Parathyroid adenoma (tissue), 2 donors: Measurements from ENCODE around the gene TECR.

ENCODE experiments used
- H2AFZ ChIP-seq: fragments of 300-600 bp; sonication (generic); one replicate; pipeline ENCODE4 v1.7.0; 2017; ENCODE audit warnings: antibody characterized with exemption, mild to moderate bottlenecking
- H3K27ac ChIP-seq: fragments of 300-600 bp; sonication (generic); one replicate; pipeline ENCODE4 v1.7.0; 2017
- H3K27me3 ChIP-seq: fragments of 300-600 bp; sonication (generic); one replicate; pipeline ENCODE4 v1.7.0; 2017; ENCODE audit warnings: low read length; ENCODE audit not compliant: control insufficient read depth, insufficient read depth
- H3K36me3 ChIP-seq: fragments of 300-600 bp; sonication (generic); one replicate; pipeline ENCODE4 v1.7.0; 2017; ENCODE audit warnings: low read length; ENCODE audit not compliant: control insufficient read depth, insufficient read depth
- H3K4me1 ChIP-seq: fragments of 300-600 bp; sonication (generic); one replicate; pipeline ENCODE4 v1.7.0; 2017; ENCODE audit warnings: control low read depth
- H3K4me2 ChIP-seq: fragments of 300-600 bp; sonication (generic); one replicate; pipeline ENCODE4 v1.7.0; 2017; ENCODE audit warnings: low read length
- H3K4me3 ChIP-seq: fragments of 300-600 bp; sonication (generic); one replicate; pipeline ENCODE4 v1.7.0; 2017; ENCODE audit warnings: low read depth, low read length
- H3K79me2 ChIP-seq: fragments of 300-600 bp; sonication (generic); one replicate; pipeline ENCODE4 v1.7.0; 2017; ENCODE audit warnings: control low read depth
- H3K9ac ChIP-seq: fragments of 300-600 bp; sonication (generic); one replicate; pipeline ENCODE4 v1.7.0; 2017; ENCODE audit warnings: mild to moderate bottlenecking
- H3K9me3 ChIP-seq: fragments of 300-600 bp; sonication (generic); one replicate; pipeline ENCODE4 v1.7.0; 2017; ENCODE audit warnings: low read length; ENCODE audit not compliant: control insufficient read depth
- CTCF ChIP-seq: fragments of 300-600 bp; sonication (generic); IDR thresholded peaks from one replicate; pipeline ENCODE4 v1.7.0; 2017; ENCODE audit warnings: antibody characterized with exemption, mild to moderate bottlenecking
- donor health status: primary hyperparathyroidism.

Gene TECR

GRCh38 chr19:14510311-14511228, 18.8 kb upstream of the TECR start:
- Histone ChIP-seq H3K4me1 (peaks cover 9% of the 10 kb centered on the region), H3K4me2 (no peak overlapping the region), H2AFZ (no peak overlapping the region), H3K79me2 (peaks cover 2% of the 10 kb centered on the region), H3K27ac (no peak overlapping the region), H3K9ac (no peak overlapping the region), H3K27me3 (no peaks in the 10 kb centered on the region), H3K4me3 (no peak overlapping the region), H3K9me3 (no peaks in the 10 kb centered on the region), H3K36me3 (no peaks in the 10 kb centered on the region)
- TF ChIP-seq CTCF, result no peak

DNA sequence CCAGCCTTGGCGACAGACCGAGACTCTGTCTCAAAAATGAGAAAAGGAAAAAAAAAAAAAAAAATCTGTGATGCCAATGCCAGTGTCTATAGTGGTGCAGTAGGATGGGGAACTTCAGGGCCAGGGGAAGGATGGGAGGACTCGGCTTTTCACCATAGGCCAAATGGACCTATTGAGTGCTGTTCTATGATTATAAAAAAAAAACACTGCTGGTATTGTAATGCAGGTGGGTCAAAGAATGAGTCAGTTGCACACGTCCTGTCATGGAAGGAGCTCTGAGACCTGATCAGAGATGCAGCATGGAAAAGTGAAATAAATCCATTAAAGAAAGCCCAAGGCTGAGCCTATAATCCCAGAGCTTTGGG, 18.2 kb upstream of the TECR start:
- Histone ChIP-seq H2AFZ (no peak overlapping the region), H3K9me3 (no peaks in the 10 kb centered on the region), H3K36me3 (no peaks in the 10 kb centered on the region), H3K27ac (no peak overlapping the region), H3K79me2 (peaks cover 6% of the 10 kb centered on the region), H3K4me1 (peaks cover 15% of the 10 kb centered on the region), H3K4me2 (no peak overlapping the region), H3K4me3 (no peak overlapping the region), H3K9ac (no peak overlapping the region), H3K27me3 (no peaks in the 10 kb centered on the region)
- no peak for TF ChIP-seq CTCF

GRCh38 chr19:14512406-14512961, 16.9 kb upstream of the TECR start:
- H2AFZ ChIP-seq, result no peak overlapping the region
- H3K4me1 ChIP-seq, result peaks cover 20% of the 10 kb centered on the region
- no peak overlapping the region for H3K9ac ChIP-seq
- peaks cover 14% of the 10 kb centered on the region for H3K79me2 ChIP-seq
- H3K36me3 ChIP-seq, result no peaks in the 10 kb centered on the region
- H3K4me3 ChIP-seq, result no peak overlapping the region
- H3K4me2 ChIP-seq, result no peak overlapping the region
- no peak for TF ChIP-seq CTCF
- no peak overlapping the region for H3K27ac ChIP-seq
- H3K27me3 ChIP-seq, result no peaks in the 10 kb centered on the region
- no peaks in the 10 kb centered on the region for H3K9me3 ChIP-seq

- Histone ChIP-seq H3K4me3 (no peak overlapping the region), H3K27me3 (no peaks in the 10 kb centered on the region), H3K36me3 (no peaks in the 10 kb centered on the region), H3K4me2 (no peak overlapping the region), H3K27ac (no peak overlapping the region), H2AFZ (no peak overlapping the region), H3K9ac (no peak overlapping the region), H3K79me2 (peaks cover 14% of the 10 kb centered on the region), H3K4me1 (peaks cover 20% of the 10 kb centered on the region), H3K9me3 (no peaks in the 10 kb centered on the region)
- TF ChIP-seq CTCF, result no peak
These were observed 15.1 kb upstream of the TECR start for GRCh38 chr19:14514215-14514863.
